Muscle layer of colon (tissue), 2 donors: Measurements from ENCODE around the gene TMTC1.

Experiments used
- H3K27ac ChIP-seq: one replicate; pipeline ENCODE4 v1.7.0; 2013; ENCODE audit warnings: low read depth, mild to moderate bottlenecking, low read length, moderate library complexity
- H3K27me3 ChIP-seq, 2 donors: one replicate each; pipeline ENCODE4 v1.7.0; 2013; ENCODE audit warnings: low read length in 2 of 2, mild to moderate bottlenecking in 2 of 2; ENCODE audit not compliant: insufficient read depth in 2 of 2, control insufficient read depth in 1 of 2
- H3K36me3 ChIP-seq: one replicate; pipeline ENCODE4 v1.7.0; 2013; ENCODE audit warnings: mild to moderate bottlenecking, low read length; ENCODE audit not compliant: insufficient read depth
- H3K4me1 ChIP-seq: one replicate; pipeline ENCODE4 v1.7.0; 2013; ENCODE audit warnings: mild to moderate bottlenecking, low read length; ENCODE audit not compliant: insufficient read depth
- H3K4me3 ChIP-seq, 2 donors: one replicate each; pipeline ENCODE4 v1.7.0; 2013; ENCODE audit warnings: low read length in 2 of 2, low read depth in 1 of 2, mild to moderate bottlenecking in 1 of 2, moderate library complexity in 1 of 2
- H3K9ac ChIP-seq: one replicate; pipeline ENCODE4 v1.7.0; 2013; ENCODE audit warnings: low read length
- H3K9me3 ChIP-seq: one replicate; pipeline ENCODE4 v1.7.0; 2013; ENCODE audit warnings: mild to moderate bottlenecking, low read length
- donor health status: abdominal sarcoma.
- donor health status: Adenocarcinoma of cecum.

TMTC1 gene

GRCh38 chr12:29543036-29543435 is 240.7 kb downstream of the TMTC1 start:
- H3K4me1 ChIP-seq, result no peaks in the 10 kb centered on the region
- no peak overlapping the region for H3K27ac ChIP-seq
- H3K9me3 ChIP-seq, result no peaks in the 10 kb centered on the region
- H3K27me3 ChIP-seq, result no peaks in the 10 kb centered on the region
- H3K4me3 ChIP-seq, result no peak overlapping the region
- H3K9ac ChIP-seq, result no peak overlapping the region
- H3K36me3 ChIP-seq, result no peaks in the 10 kb centered on the region

GRCh38 chr12:29537298-29537697 is 246.4 kb downstream of the TMTC1 start:
- H3K9ac ChIP-seq, result no peak overlapping the region
- H3K36me3 ChIP-seq, result peaks cover 4% of the 10 kb centered on the region
- no peak overlapping the region for H3K4me3 ChIP-seq
- H3K27ac ChIP-seq, result no peak overlapping the region
- H3K27me3 ChIP-seq, result no peaks in the 10 kb centered on the region
- H3K9me3 ChIP-seq, result no peaks in the 10 kb centered on the region
- no peaks in the 10 kb centered on the region for H3K4me1 ChIP-seq

GRCh38 chr12:29534935-29535334 is 248.8 kb downstream of the TMTC1 start:
- Histone ChIP-seq H3K9me3 (no peaks in the 10 kb centered on the region), H3K4me1 (no peaks in the 10 kb centered on the region), H3K4me3 (no peak overlapping the region), H3K36me3 (peaks cover 4% of the 10 kb centered on the region), H3K27ac (no peak overlapping the region), H3K27me3 (no peaks in the 10 kb centered on the region), H3K9ac (no peak overlapping the region)

- H3K9ac ChIP-seq, result no peak overlapping the region
- peaks cover 4% of the 10 kb centered on the region for H3K36me3 ChIP-seq
- H3K4me3 ChIP-seq, result no peak overlapping the region
- no peaks in the 10 kb centered on the region for H3K4me1 ChIP-seq
- no peak overlapping the region for H3K27ac ChIP-seq
- no peaks in the 10 kb centered on the region for H3K27me3 ChIP-seq
- H3K9me3 ChIP-seq, result no peaks in the 10 kb centered on the region
These were observed 249.8 kb downstream of the TMTC1 start for GRCh38 chr12:29533815-29534489.

- no peak overlapping the region for H3K9ac ChIP-seq
- H3K4me1 ChIP-seq, result peaks cover 6% of the 10 kb centered on the region
- H3K36me3 ChIP-seq, result peaks cover 4% of the 10 kb centered on the region
- H3K4me3 ChIP-seq, result no peak overlapping the region
- H3K27me3 ChIP-seq, result no peaks in the 10 kb centered on the region
- H3K27ac ChIP-seq, result no peak overlapping the region
- no peaks in the 10 kb centered on the region for H3K9me3 ChIP-seq
These were observed 252.3 kb downstream of the TMTC1 start for GRCh38 chr12:29531471-29531870.

GRCh38 chr12:29530436-29530835 is 253.3 kb downstream of the TMTC1 start:
- no peak overlapping the region for H3K4me3 ChIP-seq
- no peaks in the 10 kb centered on the region for H3K27me3 ChIP-seq
- no peak overlapping the region for H3K27ac ChIP-seq
- H3K4me1 ChIP-seq, result peaks cover 6% of the 10 kb centered on the region
- H3K9me3 ChIP-seq, result no peaks in the 10 kb centered on the region
- H3K9ac ChIP-seq, result no peak overlapping the region
- H3K36me3 ChIP-seq, result no peaks in the 10 kb centered on the region

- Histone ChIP-seq H3K4me1 (peaks cover 6% of the 10 kb centered on the region), H3K4me3 (no peak overlapping the region), H3K27ac (no peak overlapping the region), H3K27me3 (no peaks in the 10 kb centered on the region), H3K9ac (no peak overlapping the region), H3K9me3 (no peaks in the 10 kb centered on the region), H3K36me3 (no peaks in the 10 kb centered on the region)
These were observed 255.6 kb downstream of the TMTC1 start for GRCh38 chr12:29528161-29528560.

- no peaks in the 10 kb centered on the region for H3K36me3 ChIP-seq
- no peak overlapping the region for H3K4me3 ChIP-seq
- no peak overlapping the region for H3K9ac ChIP-seq
- H3K9me3 ChIP-seq, result no peaks in the 10 kb centered on the region
- H3K27ac ChIP-seq, result no peak overlapping the region
- no peaks in the 10 kb centered on the region for H3K4me1 ChIP-seq
- no peaks in the 10 kb centered on the region for H3K27me3 ChIP-seq
These were observed 261.8 kb downstream of the TMTC1 start for GRCh38 chr12:29521951-29522350.

- Histone ChIP-seq H3K9me3 (no peaks in the 10 kb centered on the region), H3K27ac (no peak overlapping the region), H3K4me3 (no peak overlapping the region), H3K27me3 (no peaks in the 10 kb centered on the region), H3K9ac (no peak overlapping the region), H3K36me3 (no peaks in the 10 kb centered on the region), H3K4me1 (no peaks in the 10 kb centered on the region)
These were observed 264.1 kb downstream of the TMTC1 start for GRCh38 chr12:29519585-29520182.

- no peaks in the 10 kb centered on the region for H3K4me1 ChIP-seq
- H3K36me3 ChIP-seq, result peaks cover 8% of the 10 kb centered on the region
- no peaks in the 10 kb centered on the region for H3K9me3 ChIP-seq
- no peak overlapping the region for H3K9ac ChIP-seq
- H3K27ac ChIP-seq, result no peak overlapping the region
- H3K27me3 ChIP-seq, result no peaks in the 10 kb centered on the region
- H3K4me3 ChIP-seq, result no peak overlapping the region
These were observed 265.3 kb downstream of the TMTC1 start for GRCh38 chr12:29518407-29518806.

- H3K27me3 ChIP-seq, result no peaks in the 10 kb centered on the region
- no peak overlapping the region for H3K4me3 ChIP-seq
- H3K36me3 ChIP-seq, result peaks cover 12% of the 10 kb centered on the region
- no peak overlapping the region for H3K27ac ChIP-seq
- no peaks in the 10 kb centered on the region for H3K9me3 ChIP-seq
- H3K9ac ChIP-seq, result no peak overlapping the region
- no peaks in the 10 kb centered on the region for H3K4me1 ChIP-seq
These were observed 266.5 kb downstream of the TMTC1 start for GRCh38 chr12:29517264-29517663.

- Histone ChIP-seq H3K27me3 (no peaks in the 10 kb centered on the region), H3K9me3 (no peaks in the 10 kb centered on the region), H3K4me3 (no peak overlapping the region), H3K9ac (no peak overlapping the region), H3K36me3 (peaks cover 13% of the 10 kb centered on the region), H3K4me1 (no peaks in the 10 kb centered on the region), H3K27ac (no peak overlapping the region)
These were observed 267.3 kb downstream of the TMTC1 start for GRCh38 chr12:29516431-29516875.
